ENCODE measurements around the gene S100A1.
"Not testable (repeated sequence)": the region's sequence is repeated elsewhere in the genome, so short reads cannot be mapped to it uniquely, and the experiment has no call there.

The S100A1 gene

GRCh38 chr1:153627715-153628626 lies at the start of gene S100A1:
S100A1 (plus strand) TSS chr1:153628434; CDS start chr1:153630522, 2,088 bp downstream.
- Mint-ChIP-seq H3K9me3 (ENCODE audit: low read depth) (no peaks in the 10 kb centered on the region), H3K27ac (no peak within 1 kb of the TSS), H3K27me3 (no peaks in the 10 kb centered on the region), H3K4me3 (no peak within 1 kb of the TSS), H3K36me3 (no peaks in the 10 kb centered on the region), H3K4me1 (ENCODE audit: low read depth) (peaks cover 15% of the 10 kb centered on the region)

GRCh38 chr1:153578490-153578889 lies 49.7 kb upstream of the S100A1 start:
- Mint-ChIP-seq H3K27ac (no peak overlapping the region), H3K4me3 (no peak overlapping the region), H3K4me1 (ENCODE audit: low read depth) (no peaks in the 10 kb centered on the region), H3K9me3 (ENCODE audit: low read depth) (no peaks in the 10 kb centered on the region), H3K27me3 (peaks cover 5% of the 10 kb centered on the region), H3K36me3 (no peaks in the 10 kb centered on the region)

GRCh38 chr1:153578936-153579335 lies 49.3 kb upstream of the S100A1 start:
- H3K36me3 Mint-ChIP-seq = no peaks in the 10 kb centered on the region
- H3K27me3 Mint-ChIP-seq = peaks cover 5% of the 10 kb centered on the region
- no peak overlapping the region for H3K4me3 Mint-ChIP-seq
- no peak overlapping the region for H3K27ac Mint-ChIP-seq
- H3K4me1 Mint-ChIP-seq (ENCODE audit: low read depth) = no peaks in the 10 kb centered on the region
- no peaks in the 10 kb centered on the region for H3K9me3 Mint-ChIP-seq (ENCODE audit: low read depth)

- H3K36me3 Mint-ChIP-seq; H3K9me3 Mint-ChIP-seq (ENCODE audit: low read depth); H3K4me3 Mint-ChIP-seq; H3K27me3 Mint-ChIP-seq; H3K27ac Mint-ChIP-seq; H3K4me1 Mint-ChIP-seq (ENCODE audit: low read depth): not testable (repeated sequence)
These were observed 45.4 kb upstream of the S100A1 start for GRCh38 chr1:153582836-153583235.

GRCh38 chr1:153583514-153583913 lies 44.7 kb upstream of the S100A1 start:
- H3K27me3 Mint-ChIP-seq; H3K36me3 Mint-ChIP-seq; H3K4me1 Mint-ChIP-seq (ENCODE audit: low read depth); H3K9me3 Mint-ChIP-seq (ENCODE audit: low read depth); H3K27ac Mint-ChIP-seq; H3K4me3 Mint-ChIP-seq: not testable (repeated sequence)

- no peaks in the 10 kb centered on the region for H3K36me3 Mint-ChIP-seq
- no peaks in the 10 kb centered on the region for H3K4me1 Mint-ChIP-seq (ENCODE audit: low read depth)
- H3K9me3 Mint-ChIP-seq (ENCODE audit: low read depth) = no peaks in the 10 kb centered on the region
- H3K27me3 Mint-ChIP-seq = no peaks in the 10 kb centered on the region
- no peak overlapping the region for H3K4me3 Mint-ChIP-seq
- no peak overlapping the region for H3K27ac Mint-ChIP-seq
These were observed 44.3 kb upstream of the S100A1 start for GRCh38 chr1:153583976-153584375.

- Mint-ChIP-seq H3K4me1 (ENCODE audit: low read depth) (no peaks in the 10 kb centered on the region), H3K4me3 (no peak overlapping the region), H3K27me3 (no peaks in the 10 kb centered on the region), H3K9me3 (ENCODE audit: low read depth) (no peaks in the 10 kb centered on the region), H3K36me3 (no peaks in the 10 kb centered on the region), H3K27ac (no peak overlapping the region)
These were observed 43.2 kb upstream of the S100A1 start for GRCh38 chr1:153585006-153585405.

GRCh38 chr1:153586347-153586746 lies 41.9 kb upstream of the S100A1 start:
- Mint-ChIP-seq H3K4me1 (ENCODE audit: low read depth) (no peaks in the 10 kb centered on the region), H3K4me3 (no peak overlapping the region), H3K27me3 (no peaks in the 10 kb centered on the region), H3K36me3 (no peaks in the 10 kb centered on the region), H3K9me3 (ENCODE audit: low read depth) (no peaks in the 10 kb centered on the region), H3K27ac (no peak overlapping the region)

- H3K4me3 Mint-ChIP-seq = no peak overlapping the region
- no peaks in the 10 kb centered on the region for H3K27me3 Mint-ChIP-seq
- no peaks in the 10 kb centered on the region for H3K9me3 Mint-ChIP-seq (ENCODE audit: low read depth)
- no peak overlapping the region for H3K27ac Mint-ChIP-seq
- H3K4me1 Mint-ChIP-seq (ENCODE audit: low read depth) = no peaks in the 10 kb centered on the region
- H3K36me3 Mint-ChIP-seq = no peaks in the 10 kb centered on the region
These were observed 40.9 kb upstream of the S100A1 start for GRCh38 chr1:153587314-153587713.

- not testable (repeated sequence) for H3K27ac Mint-ChIP-seq; H3K36me3 Mint-ChIP-seq; H3K27me3 Mint-ChIP-seq; H3K4me3 Mint-ChIP-seq; H3K9me3 Mint-ChIP-seq (ENCODE audit: low read depth); H3K4me1 Mint-ChIP-seq (ENCODE audit: low read depth)
These were observed 40.2 kb upstream of the S100A1 start for GRCh38 chr1:153588033-153588432.

- Mint-ChIP-seq H3K27me3 (no peaks in the 10 kb centered on the region), H3K9me3 (ENCODE audit: low read depth) (no peaks in the 10 kb centered on the region), H3K4me3 (no peak overlapping the region), H3K27ac (no peak overlapping the region), H3K4me1 (ENCODE audit: low read depth) (no peaks in the 10 kb centered on the region), H3K36me3 (no peaks in the 10 kb centered on the region)
These were observed 39.8 kb upstream of the S100A1 start for GRCh38 chr1:153588482-153588881.

- H3K4me3 Mint-ChIP-seq = no peak overlapping the region
- no peak overlapping the region for H3K27ac Mint-ChIP-seq
- H3K36me3 Mint-ChIP-seq = no peaks in the 10 kb centered on the region
- H3K4me1 Mint-ChIP-seq (ENCODE audit: low read depth) = peaks cover 9% of the 10 kb centered on the region
- no peaks in the 10 kb centered on the region for H3K27me3 Mint-ChIP-seq
- H3K9me3 Mint-ChIP-seq (ENCODE audit: low read depth) = no peaks in the 10 kb centered on the region
These were observed 35.5 kb upstream of the S100A1 start for GRCh38 chr1:153592748-153593147.

- Mint-ChIP-seq H3K27me3 (no peaks in the 10 kb centered on the region), H3K9me3 (ENCODE audit: low read depth) (no peaks in the 10 kb centered on the region), H3K27ac (no peak overlapping the region)
These were observed 31.0 kb upstream of the S100A1 start for GRCh38 chr1:153597206-153597605.

GRCh38 chr1:153598309-153599172 lies 29.7 kb upstream of the S100A1 start:
- Mint-ChIP-seq H3K4me3 (no peak overlapping the region), H3K9me3 (ENCODE audit: low read depth) (no peaks in the 10 kb centered on the region), H3K27ac (peak overlapping the region; percentile 34), H3K4me1 (ENCODE audit: low read depth) (peaks cover 23% of the 10 kb centered on the region), H3K27me3 (no peaks in the 10 kb centered on the region), H3K36me3 (no peaks in the 10 kb centered on the region)

More at GRCh38 chr1:153597206-153597605, 31.0 kb upstream of the S100A1 start:
- H3K4me1 Mint-ChIP-seq (ENCODE audit: low read depth) = peaks cover 20% of the 10 kb centered on the region
- no peak overlapping the region for H3K4me3 Mint-ChIP-seq
- no peaks in the 10 kb centered on the region for H3K36me3 Mint-ChIP-seq

- H3K4me3 Mint-ChIP-seq = no peak overlapping the region
- no peaks in the 10 kb centered on the region for H3K36me3 Mint-ChIP-seq
- no peaks in the 10 kb centered on the region for H3K27me3 Mint-ChIP-seq
- H3K9me3 Mint-ChIP-seq (ENCODE audit: low read depth) = no peaks in the 10 kb centered on the region
- peaks cover 23% of the 10 kb centered on the region for H3K4me1 Mint-ChIP-seq (ENCODE audit: low read depth)
- no peak overlapping the region for H3K27ac Mint-ChIP-seq
These were observed 28.4 kb upstream of the S100A1 start for GRCh38 chr1:153599847-153600246.

Measured in activated naive CD8-positive, alpha-beta T cell (primary cell).